ENCODE measurements around the gene PDE1A. TPM values are rescaled to one million over a fixed set of nuclear protein-coding genes. Genes with fewer than 3 reads are reported as not detected.

Gene PDE1A
- 0.07 and 0.27 TPM in 2 replicates for total RNA-seq

GRCh38 chr2:182426918-182427240 lies at the start of gene PDE1A:
TSS of gene PDE1A (minus strand) at chr2:182427036.

Small RNA genes lying within 50 kb of the gene (small RNA-seq; reads per million reads assigned to genes)
- gene RN7SL267P = not detected
